Fibroblast of the aortic adventitia (primary cell): ENCODE measurements around the gene BAHCC1. TPM values are rescaled to one million over a fixed set of nuclear protein-coding genes. Genes with fewer than 3 reads are reported as not detected.

Experiments used
- DNase-seq: peaks from one replicate; pipeline ENCODE4 v3.0.0-alpha.2; 2010; ENCODE audit warnings: low read depth
- H3K4me3 ChIP-seq: 2 replicates; pipeline ENCODE4 v1.5.1; 2011; ENCODE audit warnings: low read depth, mild to moderate bottlenecking, control low read depth, low read length, moderate library complexity
- total RNA-seq: library from RNA; depleted of rRNA; stranded (reverse); fragments of >200 nt; gene quantifications from 2 replicates; pipeline ENCODE4 v1.2.3, GENCODE V29; 2012; ENCODE audit warnings: low replicate concordance
- TF ChIP-seq, protein P1 (sequence below): IDR thresholded peaks from 2 replicates; pipeline ENCODE4 v1.5.1; 2011; ENCODE audit warnings: mild to moderate bottlenecking, low read length, control low read depth, inconsistent platforms; ENCODE audit not compliant: insufficient read depth

BAHCC1 gene
- total RNA-seq, 1 donor, result 11.7 TPM

DNA sequence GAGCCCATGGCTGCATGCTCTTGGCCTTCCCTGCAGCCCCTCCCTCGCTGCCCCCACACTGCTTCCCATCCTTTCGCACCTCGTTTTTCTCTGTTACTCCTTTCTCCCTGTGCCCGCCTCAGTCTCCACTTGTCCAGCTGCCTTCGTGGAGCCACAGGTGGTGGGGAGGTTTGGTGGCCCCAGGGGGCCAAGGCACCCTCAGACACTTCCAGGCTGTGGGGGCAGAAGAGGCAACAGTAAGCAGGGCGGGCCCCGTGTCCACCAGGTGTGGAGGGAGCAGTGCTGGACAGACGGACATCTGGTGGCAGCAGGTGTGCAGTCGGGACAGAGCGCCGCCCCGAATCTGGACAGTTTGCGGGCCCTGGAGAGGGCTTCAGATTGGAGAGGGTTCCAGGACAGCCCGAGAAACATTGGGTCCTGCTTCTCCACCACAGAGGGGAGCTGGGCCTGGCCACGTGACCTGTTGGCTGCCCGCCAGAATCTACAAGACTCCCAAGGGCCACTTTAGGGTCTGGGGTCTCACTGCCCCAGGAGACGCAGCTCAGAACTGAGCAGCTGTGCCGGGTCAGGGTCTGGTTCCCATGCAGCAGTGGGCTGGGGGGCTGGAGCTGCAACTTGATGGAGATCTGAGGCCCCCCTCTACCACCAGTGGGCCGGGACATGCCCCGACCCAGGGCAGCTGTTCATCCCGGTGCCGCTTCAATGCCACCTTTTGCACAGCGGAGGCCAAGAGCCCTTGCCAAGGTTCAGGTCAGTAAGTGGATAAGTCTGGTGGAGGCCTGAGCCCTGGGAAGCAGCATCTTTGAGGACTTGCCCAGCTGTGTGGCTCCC is 22.8 kb downstream of the BAHCC1 start:
- no peak for DNase-seq
- TF ChIP-seq, protein P1, sequence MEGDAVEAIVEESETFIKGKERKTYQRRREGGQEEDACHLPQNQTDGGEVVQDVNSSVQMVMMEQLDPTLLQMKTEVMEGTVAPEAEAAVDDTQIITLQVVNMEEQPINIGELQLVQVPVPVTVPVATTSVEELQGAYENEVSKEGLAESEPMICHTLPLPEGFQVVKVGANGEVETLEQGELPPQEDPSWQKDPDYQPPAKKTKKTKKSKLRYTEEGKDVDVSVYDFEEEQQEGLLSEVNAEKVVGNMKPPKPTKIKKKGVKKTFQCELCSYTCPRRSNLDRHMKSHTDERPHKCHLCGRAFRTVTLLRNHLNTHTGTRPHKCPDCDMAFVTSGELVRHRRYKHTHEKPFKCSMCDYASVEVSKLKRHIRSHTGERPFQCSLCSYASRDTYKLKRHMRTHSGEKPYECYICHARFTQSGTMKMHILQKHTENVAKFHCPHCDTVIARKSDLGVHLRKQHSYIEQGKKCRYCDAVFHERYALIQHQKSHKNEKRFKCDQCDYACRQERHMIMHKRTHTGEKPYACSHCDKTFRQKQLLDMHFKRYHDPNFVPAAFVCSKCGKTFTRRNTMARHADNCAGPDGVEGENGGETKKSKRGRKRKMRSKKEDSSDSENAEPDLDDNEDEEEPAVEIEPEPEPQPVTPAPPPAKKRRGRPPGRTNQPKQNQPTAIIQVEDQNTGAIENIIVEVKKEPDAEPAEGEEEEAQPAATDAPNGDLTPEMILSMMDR, result no peak
- H3K4me3 ChIP-seq, result no peak overlapping the region

DNA sequence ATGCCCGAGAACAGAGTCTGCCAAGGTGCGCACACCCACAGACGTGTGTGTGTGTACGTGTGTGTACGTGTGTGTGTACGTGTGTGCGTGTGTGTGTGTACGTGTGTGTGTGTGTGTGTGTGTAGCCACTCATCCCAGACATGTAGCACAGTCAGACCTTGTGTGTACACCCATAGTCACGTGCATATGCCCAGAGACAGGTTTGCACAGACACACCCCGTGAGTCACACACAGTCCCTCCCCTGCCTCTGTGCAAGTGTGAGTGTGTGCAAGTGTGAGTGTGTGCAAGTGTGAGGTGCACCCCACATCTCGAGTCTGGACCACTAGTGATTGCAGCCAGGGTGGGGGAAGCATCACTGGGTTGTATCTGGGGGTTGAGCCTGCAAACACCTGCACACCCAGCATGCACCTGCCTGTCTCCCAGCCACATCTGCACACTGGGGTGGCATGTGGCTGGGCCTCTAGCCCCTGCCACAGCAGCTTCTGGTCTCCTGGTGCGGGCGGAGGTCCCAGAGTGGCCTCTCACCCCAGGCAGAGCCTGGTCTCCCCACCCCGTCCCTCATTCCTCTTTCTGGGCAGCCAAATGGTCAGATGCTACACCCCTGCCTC is 23.6 kb downstream of the BAHCC1 start:
- TF ChIP-seq, protein P1, result no peak
- H3K4me3 ChIP-seq, result no peak overlapping the region
- peak; percentile 58 for DNase-seq

DNA sequence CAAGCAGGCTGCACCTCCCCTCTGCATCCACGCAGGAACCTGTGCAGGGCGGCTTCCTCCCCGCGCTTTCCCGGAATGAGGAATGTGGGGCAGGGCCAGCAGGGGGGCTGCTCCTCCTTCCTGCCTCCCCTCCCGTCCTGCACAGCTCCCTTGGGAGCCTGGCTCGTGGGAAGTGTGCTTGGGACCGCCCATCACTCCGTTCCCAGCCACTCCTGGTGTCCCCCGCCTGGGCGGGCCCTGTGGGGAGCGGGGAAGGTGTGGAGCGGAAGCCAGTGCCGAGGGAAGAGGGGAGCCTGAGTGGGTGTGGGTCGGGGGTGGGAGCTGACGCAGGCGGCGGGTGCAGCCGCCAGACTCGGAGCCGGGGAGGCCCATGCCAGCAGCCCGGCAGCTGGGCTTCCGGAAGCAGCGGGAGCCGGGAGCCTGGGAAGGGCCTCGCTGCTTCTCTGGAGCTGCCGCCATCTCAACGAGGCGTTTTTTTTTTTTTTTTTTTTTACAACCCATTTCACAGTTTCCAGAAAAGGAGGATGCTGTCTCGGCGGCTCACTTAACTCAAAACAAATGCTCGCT is 24.1 kb downstream of the BAHCC1 start:
- peak; percentile 98 for DNase-seq
- TF ChIP-seq, protein P1, result no peak
- H3K4me3 ChIP-seq, result peak overlapping the region; percentile 44

DNA sequence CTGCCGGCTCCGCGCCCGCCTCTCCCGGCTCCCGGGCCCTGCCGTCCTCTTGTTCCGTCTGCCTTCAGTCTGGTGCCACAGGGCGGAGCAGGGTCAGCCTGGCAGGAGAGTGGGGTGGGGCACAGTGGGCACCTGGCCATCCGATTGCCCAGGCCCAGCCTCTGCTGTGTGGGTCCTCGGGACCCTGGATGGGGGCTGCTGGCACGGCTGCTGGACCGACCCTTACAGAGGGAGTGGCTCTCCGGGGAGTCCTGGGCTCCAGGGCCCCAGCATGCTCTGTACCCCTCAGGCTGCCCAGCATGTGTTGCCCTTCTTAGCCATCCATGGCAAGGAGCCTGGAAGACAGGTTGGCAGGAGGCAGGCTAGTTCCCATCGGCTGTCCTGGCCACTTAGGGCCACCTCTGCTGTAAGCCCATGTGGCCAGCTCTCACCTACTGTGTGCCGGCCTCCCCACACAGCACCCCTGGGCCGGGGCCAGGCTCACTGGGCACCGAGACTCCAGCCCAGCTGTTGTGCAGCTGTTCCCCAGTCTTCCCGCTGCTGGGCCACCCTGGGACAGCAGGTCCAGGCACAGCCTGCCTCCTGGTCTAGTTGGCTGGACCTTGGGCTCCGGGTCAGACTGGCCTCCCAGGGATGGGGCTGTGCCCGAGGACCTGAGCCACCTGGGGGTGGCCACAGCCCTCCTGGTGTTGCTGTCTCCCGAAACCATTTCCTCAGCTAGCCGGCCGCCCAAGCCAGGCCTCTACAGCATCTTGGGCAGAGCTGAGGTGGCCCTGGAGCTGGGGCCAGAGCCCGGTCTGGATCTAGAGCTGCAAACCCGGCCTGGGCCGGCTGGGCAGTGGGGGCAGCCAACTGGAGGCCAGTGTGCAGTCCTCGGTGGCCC is 24.9 kb downstream of the BAHCC1 start:
- TF ChIP-seq, protein P1, result no peak
- peak overlapping the region; percentile 44 for H3K4me3 ChIP-seq
- no peak for DNase-seq

DNA sequence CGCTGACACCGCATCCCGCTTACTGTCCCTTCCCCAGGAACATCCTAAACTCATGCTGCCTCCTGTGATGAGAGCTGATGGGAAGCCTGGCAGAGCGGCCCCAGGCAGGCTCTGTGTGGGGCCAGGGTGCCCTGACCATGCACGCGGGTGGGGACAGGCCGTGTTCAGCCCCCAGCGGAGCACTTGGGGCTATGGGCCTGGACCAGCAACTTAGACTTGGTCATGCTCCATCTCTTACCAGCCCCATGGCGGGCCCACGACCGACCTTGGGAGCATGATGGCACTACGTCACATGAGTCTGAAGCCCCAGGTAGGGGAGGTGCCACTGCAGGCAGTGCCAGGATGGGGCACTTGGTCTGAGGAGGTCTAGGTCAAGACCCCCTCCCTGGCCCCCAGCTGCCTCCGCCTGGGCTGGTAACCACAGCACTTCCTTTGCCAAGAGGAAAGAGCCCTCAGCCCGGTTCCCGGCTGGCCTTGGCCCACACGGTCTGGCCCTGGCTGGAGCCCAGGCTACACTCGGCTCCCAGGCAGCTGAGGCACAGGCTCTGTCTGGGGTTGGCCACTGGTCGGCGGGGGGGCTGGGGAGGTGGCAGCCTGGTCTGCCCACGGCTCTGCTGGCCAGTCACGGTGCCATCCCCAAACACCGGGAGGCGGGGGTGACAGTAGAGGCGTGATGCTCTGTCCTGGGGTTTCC is 25.7 kb downstream of the BAHCC1 start:
- peak; percentile 58 for DNase-seq
- H3K4me3 ChIP-seq, result no peak overlapping the region
- TF ChIP-seq, protein P1, result no peak
